HG03025 (cell line): ENCODE data around the gene RNF8.
A peak's percentile ranks its signal among the peaks of the same experiment; 100 is the strongest.
"Not testable (repeated sequence)": the region's sequence is repeated elsewhere in the genome, so short reads cannot be mapped to it uniquely, and the experiment has no call there.

ENCODE experiments used
- ATAC-seq: cut with Tn5 transposase; IDR thresholded peaks from one replicate; pipeline ENCODE4 v1.9.1; 2021; ENCODE audit warnings: mild to moderate bottlenecking, moderate library complexity; ENCODE audit not compliant: unreplicated experiment, low FRiP score

RNF8 gene

GRCh38 chr6:37353761-37354525 is at the start of gene RNF8:
Gene RNF8, plus strand, starts transcription at chr6:37353983. Its CDS starts 182 bp downstream, at chr6:37354165.
- ATAC-seq, result peak; percentile 66

- no peak for ATAC-seq
These were observed 49.0 kb upstream of the RNF8 start for GRCh38 chr6:37304766-37305165.

GRCh38 chr6:37305841-37306425 is 47.9 kb upstream of the RNF8 start:
- ATAC-seq, result no peak

GRCh38 chr6:37306624-37307222 is 47.1 kb upstream of the RNF8 start:
- ATAC-seq, result no peak

GRCh38 chr6:37307484-37307883 is 46.3 kb upstream of the RNF8 start:
- not testable (repeated sequence) for ATAC-seq

GRCh38 chr6:37308069-37308815 is 45.5 kb upstream of the RNF8 start:
- no peak for ATAC-seq

- no peak for ATAC-seq
These were observed 44.7 kb upstream of the RNF8 start for GRCh38 chr6:37309046-37309445.

- no peak for ATAC-seq
These were observed 44.1 kb upstream of the RNF8 start for GRCh38 chr6:37309692-37310091.

GRCh38 chr6:37310966-37311365 is 42.8 kb upstream of the RNF8 start:
- ATAC-seq, result no peak

GRCh38 chr6:37311741-37312473 is 41.9 kb upstream of the RNF8 start:
- ATAC-seq, result no peak

- ATAC-seq, result no peak
These were observed 39.9 kb upstream of the RNF8 start for GRCh38 chr6:37313723-37314486.

GRCh38 chr6:37314487-37315156 is 39.2 kb upstream of the RNF8 start:
- no peak for ATAC-seq

GRCh38 chr6:37315157-37315515 is 38.6 kb upstream of the RNF8 start:
- no peak for ATAC-seq

GRCh38 chr6:37316071-37316470 is 37.7 kb upstream of the RNF8 start:
- ATAC-seq, result no peak

- ATAC-seq, result no peak
These were observed 36.3 kb upstream of the RNF8 start for GRCh38 chr6:37317312-37318038.

- ATAC-seq, result no peak
These were observed 34.6 kb upstream of the RNF8 start for GRCh38 chr6:37319156-37319555.

- no peak for ATAC-seq
These were observed 33.8 kb upstream of the RNF8 start for GRCh38 chr6:37319856-37320480.

- ATAC-seq, result no peak
These were observed 33.1 kb upstream of the RNF8 start for GRCh38 chr6:37320646-37321045.
